NCI-H1048 (cell line): Measurements from ENCODE around the gene AFF3.

ENCODE experiments used
- DNase-seq: peaks from one replicate; lab custom pipeline; 2025; lab: John Stamatoyannopoulos, UW

The AFF3 gene

GRCh38 chr2:100071335-100072043, 70.9 kb downstream of the AFF3 start:
- DNase-seq: no peak

DNA sequence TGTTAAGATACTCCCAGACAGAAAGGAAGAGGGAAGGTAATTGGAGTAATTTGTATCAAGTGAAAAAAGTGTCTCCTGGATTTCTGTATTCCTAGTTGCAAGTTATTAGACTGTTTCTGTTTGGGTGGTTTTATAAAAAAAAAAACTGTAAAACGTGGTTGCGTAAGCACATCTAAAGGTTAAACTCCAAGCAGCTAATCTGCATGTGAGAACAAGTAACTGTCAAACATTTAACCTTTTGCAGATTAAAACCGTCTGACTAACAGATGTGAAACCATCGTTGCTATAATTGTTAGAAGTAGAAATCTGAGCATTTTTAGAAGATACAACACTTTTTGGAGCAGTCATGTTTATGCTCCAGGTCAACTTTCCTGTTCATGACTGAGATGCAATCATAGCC, 72.3 kb downstream of the AFF3 start:
- no peak for DNase-seq

DNA sequence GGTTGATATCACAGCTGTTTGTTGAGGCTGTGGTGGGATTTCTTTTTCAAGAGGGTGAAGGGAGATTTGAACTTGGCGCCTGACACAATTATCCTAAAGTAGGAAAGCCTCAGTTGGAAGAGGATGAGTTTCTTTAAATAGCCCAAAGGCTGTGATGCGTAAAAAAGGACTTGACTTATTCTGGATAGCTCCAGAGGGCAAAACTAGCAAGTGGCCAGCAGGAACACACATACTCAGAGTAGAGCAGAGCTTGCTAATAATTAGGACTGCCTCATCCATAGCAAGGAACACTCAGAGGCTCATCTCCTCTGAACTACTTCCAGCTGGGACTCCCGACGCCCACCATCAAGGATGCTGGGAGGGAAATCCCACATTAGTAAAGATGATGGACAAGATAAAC, 74.0 kb downstream of the AFF3 start:
- DNase-seq: no peak

- no peak for DNase-seq
Measured at GRCh38 chr2:100067784-100068183, 74.6 kb downstream of the AFF3 start.

DNA sequence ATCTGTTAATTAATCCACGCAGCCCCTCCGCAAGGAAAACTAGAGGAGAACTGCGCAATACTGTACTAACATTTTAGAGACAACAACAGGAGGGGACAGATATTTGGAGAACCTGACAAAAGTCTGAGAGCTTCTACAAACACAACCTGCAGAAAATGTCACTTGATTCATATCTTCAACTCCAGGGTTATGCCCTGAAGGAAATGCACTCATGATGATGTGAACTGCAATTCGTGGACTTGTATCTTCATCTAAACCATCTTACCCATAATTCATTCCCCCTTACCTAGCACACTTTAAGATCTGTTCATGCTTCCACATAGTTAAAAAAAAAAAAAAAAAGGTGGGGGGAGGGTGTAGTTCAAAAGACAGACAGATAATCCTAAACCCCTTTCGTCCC, 75.5 kb downstream of the AFF3 start:
- no peak for DNase-seq

DNA sequence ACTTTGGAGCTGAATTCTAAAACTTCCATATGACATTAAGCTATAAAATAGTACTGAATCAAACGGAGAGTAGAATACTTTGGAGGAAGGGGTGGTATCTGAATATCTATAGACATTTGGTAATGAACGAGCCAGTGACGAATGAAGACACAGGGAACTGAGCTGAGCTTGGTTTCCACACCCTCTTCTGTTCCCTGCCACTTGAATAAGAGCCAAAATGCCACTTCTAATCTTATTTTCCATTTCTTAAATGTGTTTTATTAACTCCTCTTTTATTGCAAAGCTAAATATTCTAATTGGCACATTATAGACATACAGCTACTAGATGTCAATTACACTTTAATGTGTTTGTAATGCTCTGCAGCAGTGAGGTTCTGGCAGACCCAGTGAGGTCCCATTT, 76.1 kb downstream of the AFF3 start:
- DNase-seq: no peak

DNA sequence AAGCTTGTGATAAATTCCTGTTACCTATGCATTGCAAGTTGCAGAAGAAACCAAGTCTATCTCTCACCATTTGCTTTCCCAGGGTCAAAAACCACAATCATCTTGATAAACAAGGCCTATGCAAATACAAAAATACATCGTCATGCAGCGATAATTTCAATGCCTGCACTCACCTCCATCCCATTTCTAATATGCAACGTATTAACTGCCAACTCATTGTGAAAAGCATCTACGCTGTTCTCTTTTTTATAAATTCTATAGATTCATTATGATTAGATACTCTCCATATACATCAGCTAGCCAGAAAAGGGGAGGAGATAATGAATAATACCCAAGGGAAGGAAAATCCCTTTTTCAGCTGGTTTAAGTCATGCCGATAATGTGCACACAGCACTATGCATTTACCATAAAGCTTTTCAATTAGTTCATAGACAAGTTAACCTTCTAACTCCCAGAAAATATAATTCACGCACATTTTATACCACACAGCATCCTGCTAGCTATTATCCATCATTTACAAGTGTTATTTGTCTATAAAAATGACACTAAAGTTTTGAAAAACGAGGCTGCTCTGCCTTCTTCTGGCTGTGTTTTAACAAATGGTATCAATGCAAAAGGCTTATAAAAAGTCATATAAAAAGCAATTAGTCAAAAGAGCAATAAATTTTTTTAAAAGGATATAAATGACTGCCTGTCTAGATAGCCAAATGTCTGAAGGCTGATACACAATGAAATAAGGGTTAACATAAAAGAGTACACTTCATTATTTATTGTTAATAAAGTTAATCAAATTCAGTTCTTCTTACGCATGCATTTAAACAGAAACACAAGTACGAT, 77.6 kb downstream of the AFF3 start:
- DNase-seq: no peak

- no peak for DNase-seq
Measured at GRCh38 chr2:100064165-100064564, 78.2 kb downstream of the AFF3 start.

DNA sequence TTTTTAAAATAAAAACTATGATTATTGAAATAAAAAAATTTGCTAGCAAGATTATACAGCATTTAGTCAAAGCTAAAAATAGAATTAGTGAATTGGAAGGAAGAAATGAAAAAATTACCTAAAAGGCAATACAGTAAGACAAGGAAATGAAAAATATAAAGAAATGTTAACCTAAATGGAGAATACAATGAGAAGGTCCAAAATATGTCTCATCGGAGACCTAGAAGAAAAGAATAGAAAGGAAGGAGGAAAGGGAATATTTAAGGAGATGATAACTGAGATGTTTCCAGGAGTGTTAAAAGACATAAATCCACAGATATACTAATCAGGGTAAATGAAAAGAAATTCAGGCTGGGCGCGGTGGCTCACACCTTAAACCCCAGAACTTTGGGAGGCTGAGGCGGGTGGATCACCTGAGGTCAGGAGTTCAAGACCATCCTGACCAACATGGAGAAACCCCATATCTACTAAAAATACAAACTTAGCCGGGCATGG, 78.9 kb downstream of the AFF3 start:
- no peak for DNase-seq

DNA sequence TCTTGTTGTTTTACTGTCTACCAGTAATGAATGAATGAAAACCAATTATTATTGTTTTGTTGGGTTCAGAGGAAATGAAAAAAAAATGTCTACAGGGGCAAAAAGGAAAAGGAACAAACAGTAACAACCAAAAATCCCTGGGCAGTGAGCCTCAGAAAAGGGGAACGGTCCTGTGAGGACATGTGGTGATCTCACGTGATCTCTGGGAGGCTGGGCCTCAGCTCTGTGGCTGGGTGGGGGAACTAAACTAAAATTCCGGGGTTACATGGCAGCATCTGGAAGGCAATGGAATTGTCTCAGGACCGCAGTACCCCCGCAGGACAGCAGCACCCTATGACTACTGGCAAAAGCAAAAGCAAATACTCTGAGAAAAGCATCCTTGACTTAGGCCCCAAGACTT, 80.1 kb downstream of the AFF3 start:
- no peak for DNase-seq

DNA sequence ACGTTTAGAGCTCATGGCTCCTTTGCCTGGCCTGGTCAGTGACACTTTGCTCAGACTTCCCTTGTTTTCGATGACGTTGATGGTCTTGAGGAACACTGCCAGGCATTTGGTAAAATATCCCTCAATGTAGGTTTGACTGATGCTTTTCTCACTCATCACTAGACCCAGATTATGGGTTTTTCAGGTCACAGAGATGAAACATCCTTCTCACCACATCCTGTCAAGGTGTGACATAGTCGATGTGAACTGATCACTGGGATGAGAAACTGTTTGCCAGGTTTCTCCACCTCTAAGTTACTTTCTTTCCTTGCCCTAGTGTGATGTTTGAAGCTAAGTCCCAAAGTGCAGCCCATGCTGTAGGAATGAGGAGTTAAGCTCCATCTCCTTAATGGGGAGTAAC, 81.5 kb downstream of the AFF3 start:
- no peak for DNase-seq

DNA sequence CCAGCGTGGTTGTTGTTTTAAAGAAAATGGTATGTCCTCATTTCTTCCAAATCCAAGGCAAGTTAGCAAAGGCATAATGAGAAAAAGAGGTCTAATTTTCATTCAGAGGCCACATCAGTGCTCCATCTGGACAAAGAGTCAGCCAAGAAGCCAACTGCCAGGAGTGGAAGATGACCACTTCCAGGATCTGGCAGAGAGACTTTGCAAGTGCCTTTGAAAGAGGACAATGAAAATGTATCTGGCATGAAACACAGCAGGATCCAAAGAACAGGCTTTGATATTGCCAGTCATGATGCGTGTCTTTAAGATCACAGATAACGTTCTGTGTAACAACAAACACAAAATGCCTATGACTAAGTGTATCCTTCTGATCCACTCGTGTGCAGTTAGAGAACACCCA, 82.8 kb downstream of the AFF3 start:
- DNase-seq: no peak

GRCh38 chr2:100057901-100058261, 84.5 kb downstream of the AFF3 start:
- no peak for DNase-seq

DNA sequence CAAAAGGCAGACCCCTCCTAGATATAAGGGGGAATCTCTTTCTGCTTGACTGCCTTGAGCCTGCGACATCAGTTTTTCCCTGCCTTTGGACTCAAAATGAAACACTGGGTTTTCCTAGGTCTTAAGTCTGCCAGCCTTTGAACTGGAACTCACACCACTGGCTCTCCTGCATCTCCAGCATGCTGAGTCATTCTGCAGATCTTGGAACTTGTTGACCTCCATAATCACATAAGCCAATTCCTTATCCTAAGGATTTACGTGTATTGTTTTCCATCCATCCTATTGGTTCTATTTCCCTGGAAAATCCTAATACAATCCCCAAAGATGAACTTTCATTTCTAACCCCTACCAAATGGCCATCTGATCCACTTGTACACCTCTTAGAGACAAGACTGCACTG, 88.0 kb downstream of the AFF3 start:
- no peak for DNase-seq

- no peak for DNase-seq
Measured at GRCh38 chr2:100053087-100053885, 89.1 kb downstream of the AFF3 start.

DNA sequence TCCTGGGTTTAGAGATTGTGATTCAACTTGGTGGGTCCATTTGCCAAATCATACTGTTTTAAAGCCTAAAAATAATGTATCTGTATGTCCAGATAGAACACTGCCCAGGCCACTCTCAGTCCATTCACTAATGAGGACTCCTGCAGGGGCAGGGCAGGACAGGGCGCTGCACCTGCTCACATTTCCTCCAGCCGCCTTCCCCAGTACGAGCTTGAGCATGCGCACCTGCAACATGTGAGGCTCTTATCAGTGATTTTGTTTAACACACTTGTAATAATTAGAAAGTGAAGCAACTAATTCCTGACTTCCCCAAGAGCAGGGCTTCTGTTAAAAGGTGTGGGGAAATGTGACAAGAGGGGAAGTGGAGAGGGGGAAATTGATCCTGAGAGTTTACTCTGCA, 89.7 kb downstream of the AFF3 start:
- DNase-seq: no peak

DNA sequence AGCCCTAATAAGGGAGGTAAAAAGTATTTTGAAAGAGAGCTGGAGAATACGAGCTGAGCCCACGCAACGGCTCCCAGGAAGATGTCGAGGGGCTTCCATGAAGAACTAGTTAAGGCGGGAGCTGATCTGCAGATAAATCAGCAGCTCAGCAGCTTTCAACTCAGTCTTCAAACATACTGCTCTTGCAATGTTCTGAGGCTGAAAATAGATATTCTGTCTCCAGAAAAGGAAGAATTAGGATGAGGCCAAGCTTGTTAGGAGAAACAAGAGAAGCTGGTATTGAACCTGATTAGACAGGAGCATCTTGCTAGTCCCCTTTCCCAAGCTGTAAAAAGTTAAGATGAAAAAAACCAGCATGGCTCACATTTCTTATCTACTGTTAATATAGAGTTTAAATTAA, 91.1 kb downstream of the AFF3 start:
- no peak for DNase-seq

DNA sequence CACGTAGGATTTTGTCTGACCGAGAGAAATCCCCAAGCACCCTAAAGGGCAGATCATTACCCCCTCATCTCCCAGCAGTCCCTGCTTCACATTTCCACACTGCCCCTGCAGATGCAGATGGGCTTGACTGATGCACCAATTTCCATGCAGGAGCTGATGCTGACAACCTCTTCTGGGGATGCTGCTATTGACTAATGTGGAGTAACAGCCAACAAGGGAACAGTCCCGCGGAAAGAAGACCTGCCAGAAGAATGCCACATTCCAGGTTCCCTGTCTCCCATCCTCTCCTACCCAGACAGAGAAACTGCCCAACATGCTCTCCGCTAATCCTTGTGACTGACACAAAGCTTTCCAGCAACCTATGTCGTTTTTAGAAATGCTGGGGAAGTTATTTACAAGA, 91.7 kb downstream of the AFF3 start:
- DNase-seq: no peak

- no peak for DNase-seq
Measured at GRCh38 chr2:100046961-100047947, 95.1 kb downstream of the AFF3 start.

- no peak for DNase-seq
Measured at GRCh38 chr2:100045000-100045399, 97.4 kb downstream of the AFF3 start.

DNA sequence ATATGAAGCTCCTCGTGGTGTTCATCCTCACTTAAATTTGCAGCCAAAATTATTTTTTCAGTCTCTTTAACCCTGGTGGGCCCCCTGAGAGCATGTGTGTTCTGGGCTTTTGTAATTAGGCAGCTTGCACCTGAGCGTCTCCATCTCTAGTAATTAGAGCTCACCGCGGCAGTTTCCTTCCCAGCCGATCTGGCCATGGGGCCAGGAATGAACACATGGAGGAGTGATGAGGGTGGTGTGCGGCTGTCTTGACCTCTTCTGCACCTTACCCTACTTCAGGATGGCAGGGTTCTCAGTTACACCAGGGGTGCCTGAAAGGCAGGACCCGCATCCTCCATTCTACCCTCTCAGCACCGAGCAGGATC, 98.5 kb downstream of the AFF3 start:
- no peak for DNase-seq
